ENCODE results near the gene FAT1.

FAT1 gene

GRCh38 chr4:186703510-186703909 is 20.1 kb downstream of the FAT1 start:
- TF ChIP-seq, protein P1, sequence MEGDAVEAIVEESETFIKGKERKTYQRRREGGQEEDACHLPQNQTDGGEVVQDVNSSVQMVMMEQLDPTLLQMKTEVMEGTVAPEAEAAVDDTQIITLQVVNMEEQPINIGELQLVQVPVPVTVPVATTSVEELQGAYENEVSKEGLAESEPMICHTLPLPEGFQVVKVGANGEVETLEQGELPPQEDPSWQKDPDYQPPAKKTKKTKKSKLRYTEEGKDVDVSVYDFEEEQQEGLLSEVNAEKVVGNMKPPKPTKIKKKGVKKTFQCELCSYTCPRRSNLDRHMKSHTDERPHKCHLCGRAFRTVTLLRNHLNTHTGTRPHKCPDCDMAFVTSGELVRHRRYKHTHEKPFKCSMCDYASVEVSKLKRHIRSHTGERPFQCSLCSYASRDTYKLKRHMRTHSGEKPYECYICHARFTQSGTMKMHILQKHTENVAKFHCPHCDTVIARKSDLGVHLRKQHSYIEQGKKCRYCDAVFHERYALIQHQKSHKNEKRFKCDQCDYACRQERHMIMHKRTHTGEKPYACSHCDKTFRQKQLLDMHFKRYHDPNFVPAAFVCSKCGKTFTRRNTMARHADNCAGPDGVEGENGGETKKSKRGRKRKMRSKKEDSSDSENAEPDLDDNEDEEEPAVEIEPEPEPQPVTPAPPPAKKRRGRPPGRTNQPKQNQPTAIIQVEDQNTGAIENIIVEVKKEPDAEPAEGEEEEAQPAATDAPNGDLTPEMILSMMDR (IDR thresholded peaks at IDR 0.05; ENCODE audit: low read depth, low read length): no peak
- H3K4me3 ChIP-seq (ENCODE audit: low read depth, low read length): no peak overlapping the region

GRCh38 chr4:186702940-186703339 is 20.7 kb downstream of the FAT1 start:
- TF ChIP-seq, protein P1 (IDR thresholded peaks at IDR 0.05; ENCODE audit: low read depth, low read length): no peak
- H3K4me3 ChIP-seq (ENCODE audit: low read depth, low read length): no peak overlapping the region

- TF ChIP-seq, protein P1 (IDR thresholded peaks at IDR 0.05; ENCODE audit: low read depth, low read length): no peak
These were observed 21.4 kb downstream of the FAT1 start for GRCh38 chr4:186702297-186702696.

DNA sequence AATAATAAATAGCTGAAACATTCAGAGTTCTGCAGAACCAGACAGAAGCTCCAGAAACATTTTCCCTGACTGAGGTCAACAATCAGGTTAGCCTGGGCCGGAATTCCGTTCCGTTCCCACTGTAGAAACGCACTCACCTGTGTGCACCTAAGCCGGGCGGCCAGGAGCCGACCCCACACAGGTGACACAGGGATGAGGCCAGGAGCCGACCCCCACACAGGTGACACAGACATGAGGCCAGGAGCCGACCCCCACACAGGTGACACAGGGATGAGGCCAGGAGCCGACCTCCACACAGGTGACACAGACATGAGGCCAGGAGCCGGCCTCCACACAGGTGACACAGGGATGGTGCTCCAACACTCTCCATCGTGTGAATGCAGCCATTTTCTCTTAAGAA is 21.9 kb downstream of the FAT1 start:
- TF ChIP-seq, protein P1 (IDR thresholded peaks at IDR 0.05; ENCODE audit: low read depth, low read length): no peak
- H3K4me3 ChIP-seq (ENCODE audit: low read depth, low read length): no peak overlapping the region

More at GRCh38 chr4:186702297-186702696, 21.4 kb downstream of the FAT1 start:
- H3K4me3 ChIP-seq (ENCODE audit: low read depth, low read length): no peak overlapping the region

- H3K4me3 ChIP-seq (ENCODE audit: low read depth, low read length): no peak overlapping the region
- TF ChIP-seq, protein P1 (IDR thresholded peaks at IDR 0.05; ENCODE audit: low read depth, low read length): no peak
These were observed 22.4 kb downstream of the FAT1 start for GRCh38 chr4:186701273-186701672.

GRCh38 chr4:186700746-186701145 is 22.9 kb downstream of the FAT1 start:
- no peak overlapping the region for H3K4me3 ChIP-seq (ENCODE audit: low read depth, low read length)
- TF ChIP-seq, protein P1 (IDR thresholded peaks at IDR 0.05; ENCODE audit: low read depth, low read length): no peak

DNA sequence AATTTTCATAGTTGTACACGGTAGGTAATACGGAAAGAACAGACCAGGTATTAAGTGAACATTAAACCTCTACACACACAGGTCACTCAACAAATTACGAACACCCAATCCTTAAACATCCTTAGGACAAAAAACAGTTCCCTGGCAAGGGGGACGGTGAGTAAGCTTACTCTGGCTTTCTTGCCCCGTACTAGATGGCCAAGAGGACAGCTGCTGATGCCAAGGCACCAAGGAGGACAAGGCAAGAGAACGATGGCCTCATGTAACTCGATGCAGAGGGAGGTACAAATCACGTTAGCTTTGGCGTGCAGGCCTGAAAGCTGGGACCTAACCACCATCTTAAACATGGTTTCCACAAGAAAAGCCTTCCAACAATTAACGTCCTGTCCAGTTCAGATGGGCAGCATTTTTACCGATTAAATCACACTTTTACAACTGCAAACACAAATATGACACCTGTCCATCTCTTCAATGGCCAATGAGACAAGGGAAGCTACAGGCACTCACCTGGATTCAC is 23.7 kb downstream of the FAT1 start:
- TF ChIP-seq, protein P1 (IDR thresholded peaks at IDR 0.05; ENCODE audit: low read depth, low read length): no peak
- no peak overlapping the region for H3K4me3 ChIP-seq (ENCODE audit: low read depth, low read length)

All from WI38 (cell line).